Non-pigmented ciliary epithelial cell (primary cell): Measurements from ENCODE around the gene CTH.
"Not testable (repeated sequence)": the region's sequence is repeated elsewhere in the genome, so short reads cannot be mapped to it uniquely, and the experiment has no call there.

Experiments
- DNase-seq: peaks from one replicate; pipeline ENCODE4 v3.0.0-alpha.2; 2010; ENCODE audit warnings: low read depth

The CTH gene

GRCh38 chr1:70409136-70409535, 1.9 kb upstream of the CTH start:
- DNase-seq: no peak

GRCh38 chr1:70411360-70411844, 334 bp downstream of the CTH start:
- DNase-seq: peak; percentile 8

- DNase-seq: no peak
These were observed 4.8 kb downstream of the CTH start for GRCh38 chr1:70415882-70416281.

- not testable (repeated sequence) for DNase-seq
These were observed 8.1 kb downstream of the CTH start for GRCh38 chr1:70418973-70419734.

GRCh38 chr1:70420320-70420719, 9.3 kb downstream of the CTH start:
- DNase-seq: no peak

GRCh38 chr1:70426154-70427131, 15.4 kb downstream of the CTH start:
- no peak for DNase-seq

GRCh38 chr1:70427976-70428375, 16.9 kb downstream of the CTH start:
- DNase-seq: no peak

GRCh38 chr1:70429219-70429618, 18.2 kb downstream of the CTH start:
- no peak for DNase-seq

- no peak for DNase-seq
These were observed 18.7 kb downstream of the CTH start for GRCh38 chr1:70429757-70430156.

- DNase-seq: no peak
These were observed 20.2 kb downstream of the CTH start for GRCh38 chr1:70431317-70431716.

GRCh38 chr1:70431874-70432273, 20.8 kb downstream of the CTH start:
- DNase-seq: no peak

GRCh38 chr1:70434253-70434859, 23.3 kb downstream of the CTH start:
- DNase-seq: no peak

GRCh38 chr1:70436622-70437251, 25.7 kb downstream of the CTH start:
- no peak for DNase-seq

GRCh38 chr1:70438529-70438928, 27.5 kb downstream of the CTH start:
- no peak for DNase-seq

GRCh38 chr1:70440642-70441391, 29.7 kb downstream of the CTH start:
- DNase-seq: no peak

GRCh38 chr1:70441392-70442035, 30.4 kb downstream of the CTH start:
- no peak for DNase-seq

- no peak for DNase-seq
These were observed 31.4 kb downstream of the CTH start for GRCh38 chr1:70442490-70442889.

GRCh38 chr1:70443739-70444138, 32.7 kb downstream of the CTH start:
- DNase-seq: no peak

- no peak for DNase-seq
These were observed 38.0 kb downstream of the CTH start for GRCh38 chr1:70449049-70449448.

GRCh38 chr1:70452164-70452939, 41.3 kb downstream of the CTH start:
- not testable (repeated sequence) for DNase-seq
